SK-N-MC (cell line): ENCODE measurements around the gene PSPC1.

ENCODE experiments used
- EZH2 ChIP-seq: fragments of 200-600 bp; sonication (generic); IDR thresholded peaks from one replicate; pipeline ENCODE4 v1.6.1; 2017; ENCODE audit warnings: antibody characterized with exemption
- FOXP2 ChIP-seq: optimal IDR thresholded peaks from 2 replicates; pipeline ENCODE3; 2011; ENCODE audit warnings: mild to moderate bottlenecking, moderate library complexity; ENCODE audit not compliant: insufficient read depth; ENCODE audit errors: extremely low read length, control extremely low read depth
- POLR2AphosphoS5 ChIP-seq: IDR thresholded peaks from 2 replicates; pipeline ENCODE4 v1.6.1; 2012; ENCODE audit warnings: mild to moderate bottlenecking, low read depth, low read length, borderline replicate concordance

DNA sequence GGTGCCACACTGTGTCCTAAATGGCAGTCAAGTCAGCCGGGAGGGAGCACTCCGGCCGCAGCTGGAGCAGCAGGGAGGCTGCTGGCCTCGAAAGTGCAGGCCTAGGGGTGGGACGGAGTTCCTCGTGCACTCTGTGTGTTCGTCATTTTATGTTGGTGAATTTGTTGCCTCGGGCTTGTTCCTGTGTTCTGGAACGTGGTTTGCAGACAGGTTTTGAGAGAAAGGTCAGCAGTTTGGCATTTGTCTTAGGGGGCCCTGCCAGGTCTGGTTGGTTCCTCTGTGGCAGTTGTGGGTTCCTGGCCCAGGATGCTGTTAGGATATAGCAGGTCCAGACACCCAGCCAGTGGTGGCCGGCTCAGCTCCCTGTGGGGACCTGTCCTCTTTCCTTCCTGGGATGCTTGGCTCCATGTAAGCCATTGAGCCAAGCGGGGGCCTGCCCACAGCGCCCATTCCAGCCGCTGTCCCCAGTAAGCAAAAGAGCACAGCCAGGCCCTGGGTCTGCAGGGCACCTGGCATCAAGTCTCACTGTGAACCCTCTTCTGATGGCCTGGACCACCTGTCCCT, 119.2 kb downstream of the PSPC1 start:
- TF ChIP-seq EZH2 (no peak), POLR2AphosphoS5 (no peak), FOXP2 (no peak)
